Measurements from ENCODE around the gene HOXD12. TPM values are rescaled to one million over a fixed set of nuclear protein-coding genes. Genes with fewer than 3 reads are reported as not detected.

Gene HOXD12
- total RNA-seq, 1 experiment from 2014 or later = 0.12 TPM

- DNase-seq (ENCODE audit: low read depth) = peak; percentile 54
These were observed 7.1 kb upstream of the HOXD12 start, which contains the start of gene HOXD13 for GRCh38 chr2:176092270-176093144. Gene HOXD13, plus strand, starts transcription at chr2:176092721. Its CDS starts 170 bp downstream, at chr2:176092891.

GRCh38 chr2:176093145-176093897, 6.3 kb upstream of the HOXD12 start:
- DNase-seq (ENCODE audit: low read depth) = peak; percentile 55

GRCh38 chr2:176093898-176094249, 5.7 kb upstream of the HOXD12 start:
- no peak for DNase-seq (ENCODE audit: low read depth)

- no peak for DNase-seq (ENCODE audit: low read depth)
These were observed 5.2 kb upstream of the HOXD12 start for GRCh38 chr2:176094349-176094748.

GRCh38 chr2:176095421-176095820, 4.2 kb upstream of the HOXD12 start:
- DNase-seq (ENCODE audit: low read depth) = no peak

- peak; percentile 67 for DNase-seq (ENCODE audit: low read depth)
These were observed 3.2 kb upstream of the HOXD12 start for GRCh38 chr2:176096243-176096985.

GRCh38 chr2:176096986-176097819, 2.4 kb upstream of the HOXD12 start:
- DNase-seq (ENCODE audit: low read depth) = peak; percentile 84

- DNase-seq (ENCODE audit: low read depth) = no peak
These were observed 1.7 kb upstream of the HOXD12 start for GRCh38 chr2:176097820-176098365.

GRCh38 chr2:176098366-176099158, 1.0 kb upstream of the HOXD12 start:
- DNase-seq (ENCODE audit: low read depth) = no peak

- no peak for DNase-seq (ENCODE audit: low read depth)
These were observed 352 bp upstream of the HOXD12 start for GRCh38 chr2:176099159-176099727.

- no peak for DNase-seq (ENCODE audit: low read depth)
These were observed 1.0 kb downstream of the HOXD12 start for GRCh38 chr2:176100547-176101140.

- no peak for DNase-seq (ENCODE audit: low read depth)
These were observed 1.7 kb downstream of the HOXD12 start for GRCh38 chr2:176101216-176101830.

- DNase-seq (ENCODE audit: low read depth) = no peak
These were observed 2.2 kb downstream of the HOXD12 start for GRCh38 chr2:176101842-176102241.

GRCh38 chr2:176102309-176102866, 2.8 kb downstream of the HOXD12 start:
- no peak for DNase-seq (ENCODE audit: low read depth)

- DNase-seq (ENCODE audit: low read depth) = no peak
These were observed 3.6 kb downstream of the HOXD12 start for GRCh38 chr2:176103194-176103593.

- no peak for DNase-seq (ENCODE audit: low read depth)
These were observed 4.2 kb downstream of the HOXD12 start for GRCh38 chr2:176103742-176104315.

- peak; percentile 97 for DNase-seq (ENCODE audit: low read depth)
These were observed 4.9 kb downstream of the HOXD12 start for GRCh38 chr2:176104316-176105077.
